HepG2 (cell line): Measurements from ENCODE around the gene SMURF2. TPM values are rescaled to one million over a fixed set of nuclear protein-coding genes. Genes with fewer than 3 reads are reported as not detected.

Experiments
- ARNTL ChIP-seq: sonication (generic); formaldehyde crosslinking; IDR thresholded peaks from 2 replicates; pipeline ENCODE4 v1.4.0; 2020; ENCODE audit warnings: mild to moderate bottlenecking, missing genetic modification reagents
- CSRNP2 ChIP-seq: sonication (generic); formaldehyde crosslinking; conservative IDR thresholded peaks from 2 replicates; pipeline ENCODE4 v1.8.0; 2022; ENCODE audit warnings: low read depth, missing genetic modification reagents
- HOXD1 ChIP-seq: sonication (generic); formaldehyde crosslinking; IDR thresholded peaks from 2 replicates; pipeline ENCODE4 v1.5.0; 2020; ENCODE audit warnings: missing genetic modification reagents
- MEF2D ChIP-seq: sonication (generic); formaldehyde crosslinking; IDR thresholded peaks from 2 replicates; pipeline ENCODE4 v1.5.1; 2020; ENCODE audit warnings: mild to moderate bottlenecking, missing genetic modification reagents
- MIER3 ChIP-seq: IDR thresholded peaks from 2 replicates; pipeline ENCODE4 v1.6.1; 2016; ENCODE audit warnings: missing compliant biosample characterization, borderline replicate concordance
- MTA3 ChIP-seq: sonication (generic); formaldehyde crosslinking; IDR thresholded peaks from 2 replicates; pipeline ENCODE4 v1.4.0; 2020; ENCODE audit warnings: missing genetic modification reagents
- POLR2G ChIP-seq: fragments of 200-400 bp; formaldehyde crosslinking; IDR thresholded peaks from 2 replicates; pipeline ENCODE4 v1.6.1; 2018; ENCODE audit warnings: mild to moderate bottlenecking, low read depth, low read length, moderate library complexity
- RBFOX2 ChIP-seq: fragments of 200-400 bp; formaldehyde crosslinking; IDR thresholded peaks from 2 replicates; pipeline ENCODE4 v1.6.1; 2017; ENCODE audit warnings: low read depth, mild to moderate bottlenecking, low read length
- REL ChIP-seq: sonication (generic); formaldehyde crosslinking; conservative IDR thresholded peaks from 2 replicates; pipeline ENCODE4 v1.8.0; 2022; ENCODE audit warnings: mild to moderate bottlenecking, missing genetic modification reagents, moderate library complexity
- TEAD3 ChIP-seq: optimal IDR thresholded peaks from 2 replicates; pipeline ENCODE3; 2016; ENCODE audit warnings: borderline replicate concordance
- ZBTB21 ChIP-seq: sonication (generic); formaldehyde crosslinking; IDR thresholded peaks from 2 replicates; pipeline ENCODE4 v1.4.0; 2020; ENCODE audit warnings: missing genetic modification reagents
- ZBTB49 ChIP-seq: sonication (generic); formaldehyde crosslinking; IDR thresholded peaks from 2 replicates; pipeline ENCODE4 v1.4.0; 2020; ENCODE audit warnings: missing genetic modification reagents, borderline replicate concordance
- ZFY ChIP-seq: sonication (generic); formaldehyde crosslinking; IDR thresholded peaks from 2 replicates; pipeline ENCODE4 v1.4.0; 2020; ENCODE audit warnings: missing genetic modification reagents
- ZNF10 ChIP-seq: sonication (generic); formaldehyde crosslinking; IDR thresholded peaks from 2 replicates; pipeline ENCODE4 v1.4.0; 2020; ENCODE audit warnings: mild to moderate bottlenecking, low read depth, missing genetic modification reagents, borderline replicate concordance
- ZNF12 ChIP-seq: sonication (generic); formaldehyde crosslinking; IDR thresholded peaks from 2 replicates; pipeline ENCODE4 v1.5.0; 2020; ENCODE audit warnings: missing genetic modification reagents
- ZNF18 ChIP-seq: sonication (generic); formaldehyde crosslinking; IDR thresholded peaks from 2 replicates; pipeline ENCODE4 v1.8.0; 2022; ENCODE audit warnings: mild to moderate bottlenecking, missing genetic modification reagents; ENCODE audit not compliant: insufficient replicate concordance
- ZNF30 ChIP-seq: sonication (generic); formaldehyde crosslinking; IDR thresholded peaks from 2 replicates; pipeline ENCODE4 v1.5.0; 2020; ENCODE audit warnings: mild to moderate bottlenecking, missing genetic modification reagents
- ZNF512B ChIP-seq: sonication (generic); formaldehyde crosslinking; IDR thresholded peaks from 2 replicates; pipeline ENCODE4 v1.5.1; 2020; ENCODE audit warnings: missing genetic modification reagents, mild to moderate bottlenecking, borderline replicate concordance
- ZNF678 ChIP-seq: sonication (generic); formaldehyde crosslinking; IDR thresholded peaks from 2 replicates; pipeline ENCODE4 v1.4.0; 2020; ENCODE audit warnings: mild to moderate bottlenecking, missing genetic modification reagents
- ZNF7 ChIP-seq: IDR thresholded peaks from 2 replicates; pipeline ENCODE4 v1.6.1; 2016; ENCODE audit warnings: missing biosample characterization, missing genetic modification reagents
- ZNF83 ChIP-seq: sonication (generic); formaldehyde crosslinking; IDR thresholded peaks from 2 replicates; pipeline ENCODE4 v1.4.0; 2020; ENCODE audit warnings: missing genetic modification reagents, mild to moderate bottlenecking, borderline replicate concordance
- ZSCAN25 ChIP-seq: sonication (generic); formaldehyde crosslinking; IDR thresholded peaks from 2 replicates; pipeline ENCODE4 v1.8.0; 2022; ENCODE audit warnings: mild to moderate bottlenecking, missing genetic modification reagents
- polyA plus RNA-seq, 8 experiments: library from polyadenylated mRNA; depleted of rRNA in 3 of 8; stranded (reverse) in 7 of 8; unstranded in 1 of 8; fragments of >200 nt; fragmentation: Illumina TruSeq in 4 of 8; extraction: Trizol in 4 of 8; gene quantifications; 2 replicates each; pipeline versions ENCODE4 v1.2.1 to v1.2.3, GENCODE V29; 2011 to 2016; ENCODE audit warnings: low read depth in 4 of 8, missing spikeins in 1 of 8, mixed read lengths in 1 of 8; ENCODE audit not compliant: insufficient read depth in 1 of 8
- total RNA-seq, 5 experiments: library from RNA; depleted of rRNA; stranded (reverse); fragments of >200 nt; fragmentation: Illumina TruSeq; extraction: Trizol; gene quantifications; 2 replicates each; pipeline ENCODE4 v1.2.3, GENCODE V29; 2016; ENCODE audit warnings: low read depth in 1 of 5

SMURF2 gene
- total and polyA plus RNA-seq, 2 of the 13 experiments (the other 11 are each of a cell fraction or from before 2014, with no cell fraction given), result 14.9 to 24.3 TPM

- TF ChIP-seq ZNF512B (CRISPR knock-in tag), result no peak
- peak; percentile 93 for TF ChIP-seq REL (CRISPR knock-in tag)
- TF ChIP-seq ZNF83 (CRISPR knock-in tag), result peak; percentile 85; the same call in 1 of the 2 replicates
- peak; percentile 42 for TF ChIP-seq ZNF678 (CRISPR knock-in tag)
- TF ChIP-seq ZNF18 (CRISPR knock-in tag), result no peak
- no peak for TF ChIP-seq ZNF7
- TF ChIP-seq TEAD3 (CRISPR knock-in tag), result peak; percentile 12
- no peak; the same call in 1 of the 2 replicates for TF ChIP-seq ZNF12
- peak; percentile 78 for TF ChIP-seq RBFOX2
- peak; percentile 73; the same call in 1 of the 2 replicates for TF ChIP-seq POLR2G
- TF ChIP-seq CSRNP2 (CRISPR knock-in tag), result no peak
- no peak for TF ChIP-seq ZSCAN25 (CRISPR knock-in tag)
- TF ChIP-seq ZNF30 (CRISPR knock-in tag), result no peak
- no peak for TF ChIP-seq ZBTB49 (CRISPR knock-in tag)
- TF ChIP-seq ARNTL (CRISPR knock-in tag), result peak; percentile 99
- no peak for TF ChIP-seq ZNF10
- TF ChIP-seq HOXD1 (CRISPR knock-in tag), result peak; percentile 88
- peak; percentile 81; the same call in 1 of the 2 replicates for TF ChIP-seq MIER3 (CRISPR knock-in tag)
- TF ChIP-seq ZBTB21 (CRISPR knock-in tag), result peak; percentile 69
- peak; percentile 73; the same call in 1 of the 2 replicates for TF ChIP-seq ZFY
- TF ChIP-seq MEF2D, result peak; percentile 71
- TF ChIP-seq MTA3, result no peak
Measured at GRCh38 chr17:64506576-64507412, 155.3 kb downstream of the SMURF2 start, which contains the start of gene CEP95 (continued).
